ENCODE measurements around the gene REV3L. TPM values are rescaled to one million over a fixed set of nuclear protein-coding genes. Genes with fewer than 3 reads are reported as not detected.

The REV3L gene
- total RNA-seq, 1 experiment from 2014 or later: 25.3 TPM

GRCh38 chr6:111499269-111499793 lies 16.3 kb upstream of the REV3L start:
- no peak overlapping the region for H3K27ac ChIP-seq (ENCODE audit: low read length)
- H2AFZ ChIP-seq (ENCODE audit: low read length): no peak overlapping the region
- H3K36me3 ChIP-seq (ENCODE audit: low read depth, low read length): no peaks in the 10 kb centered on the region
- H3K4me2 ChIP-seq (ENCODE audit: low read length): no peak overlapping the region
- no peaks in the 10 kb centered on the region for H4K20me1 ChIP-seq (ENCODE audit: low read length)
- no peaks in the 10 kb centered on the region for H3F3A ChIP-seq (ENCODE audit: low read length, unreplicated experiment)
- no peaks in the 10 kb centered on the region for H3K4me1 ChIP-seq (ENCODE audit: insufficient read depth, low read length)
- ChIA-PET CTCF (no interaction called here), POLR2A (ENCODE audit: unreplicated experiment) (no interaction called here)
- TF ChIP-seq EZH2 (IDR thresholded peaks at IDR 0.05; ENCODE audit: low read length, unreplicated experiment) (no peak), CTCF (conservative IDR thresholded peaks at IDR 0.05; ENCODE audit: low read depth, low read length) (no peak), EZH2phosphoT487 (IDR thresholded peaks at IDR 0.05; ENCODE audit: borderline replicate concordance, low read length) (no peak)
- H3K4me3 ChIP-seq (ENCODE audit: low read length): no peak overlapping the region
- no peak overlapping the region for H3K9ac ChIP-seq (ENCODE audit: low read length)
- no TSS peak for BruUV-seq (replicated peaks)
- intact Hi-C loops (cut with micrococcal nuclease): no loop called here
- DNase-seq: no peak
- no peaks in the 10 kb centered on the region for H3K9me2 ChIP-seq (replicated peaks; ENCODE audit: low read length)
- no peak for ATAC-seq
- no peaks in the 10 kb centered on the region for H3K9me3 ChIP-seq (ENCODE audit: low read length)
- H3K27me3 ChIP-seq (ENCODE audit: low read length): no peaks in the 10 kb centered on the region
- H3K79me2 ChIP-seq (ENCODE audit: low read length): no peaks in the 10 kb centered on the region

DNA sequence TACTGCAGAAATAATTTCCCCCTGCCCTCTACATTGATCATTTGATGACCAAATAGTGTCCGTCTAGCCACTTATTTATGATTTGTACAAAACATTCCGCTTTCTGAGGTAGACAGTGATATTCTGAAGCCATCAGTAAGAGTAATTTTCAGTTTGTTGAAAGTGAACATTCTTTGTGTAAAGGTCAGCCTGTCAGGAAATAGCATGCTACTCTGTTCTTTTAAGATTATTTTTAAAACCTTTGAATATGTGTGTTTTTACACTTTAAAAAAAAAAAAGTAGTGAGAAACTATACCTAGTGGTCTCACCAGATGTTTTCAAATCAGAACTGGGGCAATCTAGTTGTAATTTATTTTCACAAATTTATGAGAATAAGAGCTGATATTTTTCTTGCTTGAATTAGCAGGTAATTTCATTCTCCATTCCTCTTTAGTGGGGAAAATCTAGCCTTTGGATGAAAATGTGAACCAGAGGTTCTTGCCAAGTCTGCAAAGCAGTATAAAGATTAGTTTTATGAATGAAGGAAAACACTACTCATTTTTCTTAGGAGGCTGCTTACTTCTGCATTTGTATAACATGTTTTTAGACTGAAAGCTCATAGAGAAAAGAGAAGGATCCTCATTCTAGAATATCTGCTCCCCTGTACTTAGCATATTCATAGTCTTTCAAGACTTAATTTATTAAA lies 12.1 kb upstream of the REV3L start:
- no peaks in the 10 kb centered on the region for H3K9me2 ChIP-seq (replicated peaks; ENCODE audit: low read length)
- BruUV-seq (replicated peaks): no TSS peak
- TF ChIP-seq EZH2 (IDR thresholded peaks at IDR 0.05; ENCODE audit: low read length, unreplicated experiment) (no peak), EZH2phosphoT487 (IDR thresholded peaks at IDR 0.05; ENCODE audit: borderline replicate concordance, low read length) (no peak), CTCF (conservative IDR thresholded peaks at IDR 0.05; ENCODE audit: low read depth, low read length) (no peak)
- intact Hi-C loops (cut with micrococcal nuclease): no loop called here
- H3K4me1 ChIP-seq (ENCODE audit: insufficient read depth, low read length): no peaks in the 10 kb centered on the region
- no peaks in the 10 kb centered on the region for H3K36me3 ChIP-seq (ENCODE audit: low read depth, low read length)
- no peak for ATAC-seq
- H2AFZ ChIP-seq (ENCODE audit: low read length): no peak overlapping the region
- H3K4me2 ChIP-seq (ENCODE audit: low read length): no peak overlapping the region
- no peak for DNase-seq
- no peaks in the 10 kb centered on the region for H3F3A ChIP-seq (ENCODE audit: low read length, unreplicated experiment)
- H3K9ac ChIP-seq (ENCODE audit: low read length): no peak overlapping the region
- no peaks in the 10 kb centered on the region for H3K79me2 ChIP-seq (ENCODE audit: low read length)
- H3K9me3 ChIP-seq (ENCODE audit: low read length): no peaks in the 10 kb centered on the region
- no peak overlapping the region for H3K27ac ChIP-seq (ENCODE audit: low read length)
- H4K20me1 ChIP-seq (ENCODE audit: low read length): no peaks in the 10 kb centered on the region
- H3K4me3 ChIP-seq (ENCODE audit: low read length): no peak overlapping the region
- ChIA-PET CTCF (no interaction called here), POLR2A (ENCODE audit: unreplicated experiment) (no interaction called here)
- no peaks in the 10 kb centered on the region for H3K27me3 ChIP-seq (ENCODE audit: low read length)

GRCh38 chr6:111492499-111492898 lies 9.5 kb upstream of the REV3L start:
- ATAC-seq (no peak), DNase-seq (no peak)
- Histone ChIP-seq H3F3A (ENCODE audit: low read length, unreplicated experiment) (no peaks in the 10 kb centered on the region), H3K27me3 (ENCODE audit: low read length) (no peaks in the 10 kb centered on the region), H3K4me3 (ENCODE audit: low read length) (no peak overlapping the region), H4K20me1 (ENCODE audit: low read length) (no peaks in the 10 kb centered on the region), H3K4me2 (ENCODE audit: low read length) (no peak overlapping the region), H3K9me2 (replicated peaks; ENCODE audit: low read length) (no peaks in the 10 kb centered on the region), H3K79me2 (ENCODE audit: low read length) (no peaks in the 10 kb centered on the region), H3K9me3 (ENCODE audit: low read length) (no peaks in the 10 kb centered on the region), H2AFZ (ENCODE audit: low read length) (no peak overlapping the region), H3K9ac (ENCODE audit: low read length) (no peak overlapping the region), H3K27ac (ENCODE audit: low read length) (no peak overlapping the region), H3K4me1 (ENCODE audit: insufficient read depth, low read length) (no peaks in the 10 kb centered on the region), H3K36me3 (ENCODE audit: low read depth, low read length) (no peaks in the 10 kb centered on the region)
- TF ChIP-seq EZH2 (IDR thresholded peaks at IDR 0.05; ENCODE audit: low read length, unreplicated experiment): no peak
- TF ChIP-seq EZH2phosphoT487 (IDR thresholded peaks at IDR 0.05; ENCODE audit: borderline replicate concordance, low read length): no peak
- no peak for TF ChIP-seq CTCF (conservative IDR thresholded peaks at IDR 0.05; ENCODE audit: low read depth, low read length)
- ChIA-PET POLR2A (ENCODE audit: unreplicated experiment) (no interaction called here), CTCF (no interaction called here)
- intact Hi-C loops (cut with micrococcal nuclease): no loop called here
- no TSS peak for BruUV-seq (replicated peaks)

Measured in PC-3 (cell line).